NCI-H2029 (cell line): Measurements from ENCODE around the gene EHBP1L1.
"Not testable (repeated sequence)": the region's sequence is repeated elsewhere in the genome, so short reads cannot be mapped to it uniquely, and the experiment has no call there.

Experiments used
- DNase-seq: peaks from one replicate; lab custom pipeline; 2025; lab: John Stamatoyannopoulos, UW

EHBP1L1 gene

GRCh38 chr11:65560555-65561418 lies 15.1 kb upstream of the EHBP1L1 start:
- peak; percentile 48 for DNase-seq

GRCh38 chr11:65562020-65562419 lies 13.8 kb upstream of the EHBP1L1 start:
- no peak for DNase-seq

GRCh38 chr11:65562788-65563187 lies 13.1 kb upstream of the EHBP1L1 start:
- no peak for DNase-seq

GRCh38 chr11:65563601-65564000 lies 12.3 kb upstream of the EHBP1L1 start:
- DNase-seq, result no peak

GRCh38 chr11:65564879-65565559 lies 10.8 kb upstream of the EHBP1L1 start:
- DNase-seq, result not testable (repeated sequence)

- DNase-seq, result no peak
Measured at GRCh38 chr11:65565624-65566453, 10.0 kb upstream of the EHBP1L1 start.

- DNase-seq, result no peak
Measured at GRCh38 chr11:65569164-65569972, 6.5 kb upstream of the EHBP1L1 start.

GRCh38 chr11:65569973-65570918 lies 5.6 kb upstream of the EHBP1L1 start, which contains the start of gene ZNRD2:
Gene ZNRD2, plus strand, starts transcription at chr11:65570477. Its CDS starts 15 bp downstream, at chr11:65570492.
- DNase-seq, result peak; percentile 97

- DNase-seq, result no peak
Measured at GRCh38 chr11:65571420-65571819, 4.4 kb upstream of the EHBP1L1 start.

- no peak for DNase-seq
Measured at GRCh38 chr11:65571940-65572339, 3.9 kb upstream of the EHBP1L1 start.

GRCh38 chr11:65572356-65573051 lies 3.3 kb upstream of the EHBP1L1 start, which contains the start of gene FAM89B:
Gene FAM89B, plus strand, starts transcription at chr11:65572538. Its CDS starts 132 bp downstream, at chr11:65572670.
- DNase-seq, result peak; percentile 71

- DNase-seq, result peak; percentile 58
Measured at GRCh38 chr11:65573391-65574079, 2.3 kb upstream of the EHBP1L1 start.

- peak; percentile 58 for DNase-seq
Measured at GRCh38 chr11:65574109-65574810, 1.6 kb upstream of the EHBP1L1 start.

GRCh38 chr11:65574811-65575567 lies 864 bp upstream of the EHBP1L1 start:
- DNase-seq, result no peak

- no peak for DNase-seq
Measured at GRCh38 chr11:65576232-65576866, 496 bp downstream of the EHBP1L1 start.

- DNase-seq, result no peak
Measured at GRCh38 chr11:65576867-65577755, 1.3 kb downstream of the EHBP1L1 start.
